ENCODE measurements around the gene HIBADH.

The HIBADH gene

DNA sequence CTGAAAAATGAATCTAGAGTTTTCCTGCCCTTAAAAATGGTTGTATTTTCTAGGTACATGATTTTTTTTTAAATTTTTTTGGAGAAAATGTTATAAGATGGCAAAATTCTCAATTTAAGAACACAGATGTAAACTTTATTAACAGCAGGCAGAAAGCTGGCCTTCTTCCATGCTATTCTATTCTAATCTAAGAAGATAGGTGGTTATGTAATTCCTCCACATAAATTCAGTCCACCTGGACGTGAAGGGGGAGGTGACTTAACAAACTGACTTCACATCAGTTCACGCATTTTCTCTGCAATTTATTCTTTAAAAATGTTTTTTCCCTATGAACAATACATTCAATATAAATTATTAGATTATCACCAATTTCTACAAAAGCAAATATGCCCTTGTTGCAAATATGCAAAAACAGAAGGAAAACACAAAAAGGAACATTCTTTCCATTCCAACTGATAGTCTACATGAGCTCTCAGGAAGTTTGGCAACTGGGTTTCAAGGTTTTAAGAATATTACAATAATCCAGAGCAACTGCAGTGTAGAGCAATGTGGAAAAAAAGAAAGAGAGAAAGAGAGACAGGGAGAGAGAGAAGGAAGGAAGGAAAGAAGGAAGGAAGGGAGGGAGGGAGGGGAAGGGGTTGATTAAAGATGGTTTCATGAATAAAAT lies 76.8 kb downstream of the HIBADH start:
- TF ChIP-seq REST (IDR thresholded peaks at IDR 0.05; ENCODE audit: insufficient replicate concordance, low read depth): no peak
- no peak for TF ChIP-seq GABPA (IDR thresholded peaks at IDR 0.05; ENCODE audit: low read depth)
- no peak for TF ChIP-seq POLR2AphosphoS5 (IDR thresholded peaks at IDR 0.05; ENCODE audit: low read depth)
- TF ChIP-seq, protein P1, sequence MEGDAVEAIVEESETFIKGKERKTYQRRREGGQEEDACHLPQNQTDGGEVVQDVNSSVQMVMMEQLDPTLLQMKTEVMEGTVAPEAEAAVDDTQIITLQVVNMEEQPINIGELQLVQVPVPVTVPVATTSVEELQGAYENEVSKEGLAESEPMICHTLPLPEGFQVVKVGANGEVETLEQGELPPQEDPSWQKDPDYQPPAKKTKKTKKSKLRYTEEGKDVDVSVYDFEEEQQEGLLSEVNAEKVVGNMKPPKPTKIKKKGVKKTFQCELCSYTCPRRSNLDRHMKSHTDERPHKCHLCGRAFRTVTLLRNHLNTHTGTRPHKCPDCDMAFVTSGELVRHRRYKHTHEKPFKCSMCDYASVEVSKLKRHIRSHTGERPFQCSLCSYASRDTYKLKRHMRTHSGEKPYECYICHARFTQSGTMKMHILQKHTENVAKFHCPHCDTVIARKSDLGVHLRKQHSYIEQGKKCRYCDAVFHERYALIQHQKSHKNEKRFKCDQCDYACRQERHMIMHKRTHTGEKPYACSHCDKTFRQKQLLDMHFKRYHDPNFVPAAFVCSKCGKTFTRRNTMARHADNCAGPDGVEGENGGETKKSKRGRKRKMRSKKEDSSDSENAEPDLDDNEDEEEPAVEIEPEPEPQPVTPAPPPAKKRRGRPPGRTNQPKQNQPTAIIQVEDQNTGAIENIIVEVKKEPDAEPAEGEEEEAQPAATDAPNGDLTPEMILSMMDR (IDR thresholded peaks at IDR 0.05; ENCODE audit: insufficient read depth, low read length): no peak
- no peak for TF ChIP-seq SPI1 (IDR thresholded peaks at IDR 0.05; ENCODE audit: borderline replicate concordance, low read depth)
- Histone ChIP-seq H3K4me3 (replicated peaks; ENCODE audit: insufficient read depth, low read length) (no peak overlapping the region), H3K27ac (replicated peaks) (no peak overlapping the region), H3K27me3 (ENCODE audit: insufficient read depth, poor library complexity, severe bottlenecking) (no peaks in the 10 kb centered on the region)
- DNase-seq (ENCODE audit: low read depth in 1 of 2, low spot score in 1 of 2): no peak

GRCh38 chr7:27581906-27582305 lies 80.8 kb downstream of the HIBADH start:
- Histone ChIP-seq H3K27ac (replicated peaks) (no peak overlapping the region), H3K4me3 (replicated peaks; ENCODE audit: insufficient read depth, low read length) (no peak overlapping the region), H3K27me3 (ENCODE audit: insufficient read depth, poor library complexity, severe bottlenecking) (no peaks in the 10 kb centered on the region)
- DNase-seq (ENCODE audit: low read depth in 1 of 2, low spot score in 1 of 2): no peak
- no peak for TF ChIP-seq GABPA (IDR thresholded peaks at IDR 0.05; ENCODE audit: low read depth)
- no peak for TF ChIP-seq POLR2AphosphoS5 (IDR thresholded peaks at IDR 0.05; ENCODE audit: low read depth)
- no peak for TF ChIP-seq SPI1 (IDR thresholded peaks at IDR 0.05; ENCODE audit: borderline replicate concordance, low read depth)
- TF ChIP-seq REST (IDR thresholded peaks at IDR 0.05; ENCODE audit: insufficient replicate concordance, low read depth): no peak
- TF ChIP-seq, protein P1 (IDR thresholded peaks at IDR 0.05; ENCODE audit: insufficient read depth, low read length): no peak

DNA sequence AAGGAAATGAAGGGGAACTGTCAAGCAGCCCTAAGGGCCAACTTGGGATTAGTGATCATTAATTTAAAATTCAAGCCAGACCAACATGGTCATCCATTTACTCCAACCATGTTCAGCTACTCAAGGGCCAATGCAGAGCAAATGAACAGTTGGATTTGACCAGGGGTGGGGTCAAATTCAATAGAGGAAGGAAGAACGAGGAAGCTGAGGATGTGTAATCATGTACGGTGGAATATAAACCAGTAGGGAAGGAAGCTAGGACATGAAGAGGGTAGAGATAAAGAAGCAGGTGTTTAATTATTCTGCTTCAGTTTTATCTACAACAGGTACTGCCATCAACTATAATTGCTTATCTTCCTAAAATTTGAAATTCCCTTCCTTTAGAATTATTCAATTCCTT lies 81.6 kb downstream of the HIBADH start:
- TF ChIP-seq SPI1 (IDR thresholded peaks at IDR 0.05; ENCODE audit: borderline replicate concordance, low read depth) (no peak), POLR2AphosphoS5 (IDR thresholded peaks at IDR 0.05; ENCODE audit: low read depth) (no peak), GABPA (IDR thresholded peaks at IDR 0.05; ENCODE audit: low read depth) (no peak), REST (IDR thresholded peaks at IDR 0.05; ENCODE audit: insufficient replicate concordance, low read depth) (no peak)
- TF ChIP-seq, protein P1 (IDR thresholded peaks at IDR 0.05; ENCODE audit: insufficient read depth, low read length): no peak
- no peaks in the 10 kb centered on the region for H3K27me3 ChIP-seq (ENCODE audit: insufficient read depth, poor library complexity, severe bottlenecking)

More for the DNA sequence above, 81.6 kb downstream of the HIBADH start:
- Histone ChIP-seq H3K4me3 (replicated peaks; ENCODE audit: insufficient read depth, low read length) (no peak overlapping the region), H3K27ac (replicated peaks) (no peak overlapping the region)
- peak in 1 of 2 experiments; percentile 19 for DNase-seq (ENCODE audit: low read depth in 1 of 2, low spot score in 1 of 2)
